Endothelial cell of umbilical vein (primary cell): ENCODE measurements around the gene PEX7.

ENCODE experiments used
- CTCF ChIP-seq, 2 donors: IDR thresholded peaks; 1 replicate in 1 of 2; 2 replicates in 1 of 2; pipeline ENCODE4 v1.5.1; 2011; ENCODE audit warnings: low read length in 2 of 2, mild to moderate bottlenecking in 2 of 2, moderate library complexity in 2 of 2, control low read depth in 1 of 2, inconsistent platforms in 1 of 2, low read depth in 1 of 2; ENCODE audit not compliant: insufficient read depth in 1 of 2; ENCODE audit errors: extremely low read depth in 1 of 2
- EZH2 ChIP-seq: IDR thresholded peaks from 2 replicates; pipeline ENCODE4 v1.6.1; 2012; ENCODE audit warnings: borderline replicate concordance, low read depth, mild to moderate bottlenecking, moderate library complexity, low read length, inconsistent platforms; ENCODE audit not compliant: severe bottlenecking
- FOS ChIP-seq: IDR thresholded peaks from 2 replicates; pipeline ENCODE4 v1.6.1; 2011; ENCODE audit warnings: mild to moderate bottlenecking, low read length, moderate library complexity, borderline replicate concordance; ENCODE audit not compliant: insufficient read depth
- JUN ChIP-seq: IDR thresholded peaks from 2 replicates; pipeline ENCODE4 v1.6.1; 2011; ENCODE audit warnings: borderline replicate concordance, low read depth; ENCODE audit not compliant: insufficient read length, insufficient read depth
- MAX ChIP-seq: IDR thresholded peaks from 2 replicates; pipeline ENCODE4 v1.6.1; 2011; ENCODE audit not compliant: insufficient read depth, insufficient read length
- MYC ChIP-seq: IDR thresholded peaks from one replicate; pipeline ENCODE4 v1.6.1; 2011; ENCODE audit warnings: mild to moderate bottlenecking, low read depth, low read length
- POLR2A ChIP-seq: IDR thresholded peaks from 2 replicates; pipeline ENCODE4 v1.6.1; 2012; ENCODE audit warnings: low read depth, mild to moderate bottlenecking, control low read depth, low read length
- POLR2AphosphoS5 ChIP-seq: IDR thresholded peaks from 2 replicates; pipeline ENCODE4 v1.6.1; 2012; ENCODE audit warnings: low read depth, mild to moderate bottlenecking, control low read depth, low read length, moderate library complexity; ENCODE audit not compliant: insufficient read depth

- no peak for TF ChIP-seq CTCF (IDR thresholded peaks at IDR 0.05; ENCODE audit: extremely low read depth in 1 of 2, insufficient read depth in 1 of 2, low read depth in 1 of 2, low read length in 2 of 2)
- TF ChIP-seq POLR2AphosphoS5 = no peak
- TF ChIP-seq EZH2 = no peak
- no peak for TF ChIP-seq FOS
- no peak for TF ChIP-seq POLR2A
- TF ChIP-seq JUN = no peak
- no peak for TF ChIP-seq MAX
- TF ChIP-seq MYC = no peak
These were observed 26.4 kb upstream of the PEX7 start for GRCh38 chr6:136795996-136796395.
